Suprapubic skin (tissue), 3 donors: ENCODE results near the gene RPL34.

Experiments
- POLR2A ChIP-seq, 2 donors: fragments of 450-650 bp; IDR thresholded peaks; one replicate each; pipeline ENCODE4 v1.6.1; 2017; ENCODE audit warnings: antibody characterized with exemption in 2 of 2, mild to moderate bottlenecking in 2 of 2, moderate library complexity in 2 of 2
- TF ChIP-seq, protein P1 (sequence below), 2 donors: fragments of 200-600 bp in 1 of 2; fragments of 450-650 bp in 1 of 2; sonication (generic) in 1 of 2; IDR thresholded peaks; one replicate each; pipeline ENCODE4 v1.5.1; 2016 to 2019; ENCODE audit warnings: antibody characterized with exemption in 2 of 2, mild to moderate bottlenecking in 1 of 2, moderate library complexity in 1 of 2

DNA sequence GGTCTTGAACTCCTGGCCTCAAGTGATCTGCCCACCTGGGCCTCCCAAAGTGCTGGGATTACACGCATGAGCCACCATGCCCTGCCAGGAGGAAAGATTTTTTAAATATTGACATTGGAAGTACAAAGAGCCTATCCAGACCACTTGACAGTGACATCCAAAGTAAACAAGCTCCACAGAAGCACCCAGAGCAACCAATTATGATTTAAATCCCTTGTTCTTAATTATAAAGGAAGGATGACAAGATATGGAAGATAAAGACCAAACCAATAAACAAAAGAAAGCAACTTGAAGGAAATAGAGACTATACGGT, 27.7 kb upstream of the RPL34 start:
- TF ChIP-seq, protein P1, sequence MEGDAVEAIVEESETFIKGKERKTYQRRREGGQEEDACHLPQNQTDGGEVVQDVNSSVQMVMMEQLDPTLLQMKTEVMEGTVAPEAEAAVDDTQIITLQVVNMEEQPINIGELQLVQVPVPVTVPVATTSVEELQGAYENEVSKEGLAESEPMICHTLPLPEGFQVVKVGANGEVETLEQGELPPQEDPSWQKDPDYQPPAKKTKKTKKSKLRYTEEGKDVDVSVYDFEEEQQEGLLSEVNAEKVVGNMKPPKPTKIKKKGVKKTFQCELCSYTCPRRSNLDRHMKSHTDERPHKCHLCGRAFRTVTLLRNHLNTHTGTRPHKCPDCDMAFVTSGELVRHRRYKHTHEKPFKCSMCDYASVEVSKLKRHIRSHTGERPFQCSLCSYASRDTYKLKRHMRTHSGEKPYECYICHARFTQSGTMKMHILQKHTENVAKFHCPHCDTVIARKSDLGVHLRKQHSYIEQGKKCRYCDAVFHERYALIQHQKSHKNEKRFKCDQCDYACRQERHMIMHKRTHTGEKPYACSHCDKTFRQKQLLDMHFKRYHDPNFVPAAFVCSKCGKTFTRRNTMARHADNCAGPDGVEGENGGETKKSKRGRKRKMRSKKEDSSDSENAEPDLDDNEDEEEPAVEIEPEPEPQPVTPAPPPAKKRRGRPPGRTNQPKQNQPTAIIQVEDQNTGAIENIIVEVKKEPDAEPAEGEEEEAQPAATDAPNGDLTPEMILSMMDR (IDR thresholded peaks at IDR 0.05): no peak
- TF ChIP-seq POLR2A (IDR thresholded peaks at IDR 0.05): no peak
